Hematopoietic multipotent progenitor cell treated with erythropoietin and hydrocortisone succinate and interleukin-3 and kit ligand, for 8 days (in vitro differentiated cells): Measurements from ENCODE around the gene PTH2.
A peak's percentile ranks its signal among the peaks of the same experiment; 100 is the strongest.
"Not testable (repeated sequence)": the region's sequence is repeated elsewhere in the genome, so short reads cannot be mapped to it uniquely, and the experiment has no call there.

Experiments
- DNase-seq: peaks from one replicate; pipeline ENCODE4 v3.0.0-alpha.2; 2015

PTH2 gene

DNA sequence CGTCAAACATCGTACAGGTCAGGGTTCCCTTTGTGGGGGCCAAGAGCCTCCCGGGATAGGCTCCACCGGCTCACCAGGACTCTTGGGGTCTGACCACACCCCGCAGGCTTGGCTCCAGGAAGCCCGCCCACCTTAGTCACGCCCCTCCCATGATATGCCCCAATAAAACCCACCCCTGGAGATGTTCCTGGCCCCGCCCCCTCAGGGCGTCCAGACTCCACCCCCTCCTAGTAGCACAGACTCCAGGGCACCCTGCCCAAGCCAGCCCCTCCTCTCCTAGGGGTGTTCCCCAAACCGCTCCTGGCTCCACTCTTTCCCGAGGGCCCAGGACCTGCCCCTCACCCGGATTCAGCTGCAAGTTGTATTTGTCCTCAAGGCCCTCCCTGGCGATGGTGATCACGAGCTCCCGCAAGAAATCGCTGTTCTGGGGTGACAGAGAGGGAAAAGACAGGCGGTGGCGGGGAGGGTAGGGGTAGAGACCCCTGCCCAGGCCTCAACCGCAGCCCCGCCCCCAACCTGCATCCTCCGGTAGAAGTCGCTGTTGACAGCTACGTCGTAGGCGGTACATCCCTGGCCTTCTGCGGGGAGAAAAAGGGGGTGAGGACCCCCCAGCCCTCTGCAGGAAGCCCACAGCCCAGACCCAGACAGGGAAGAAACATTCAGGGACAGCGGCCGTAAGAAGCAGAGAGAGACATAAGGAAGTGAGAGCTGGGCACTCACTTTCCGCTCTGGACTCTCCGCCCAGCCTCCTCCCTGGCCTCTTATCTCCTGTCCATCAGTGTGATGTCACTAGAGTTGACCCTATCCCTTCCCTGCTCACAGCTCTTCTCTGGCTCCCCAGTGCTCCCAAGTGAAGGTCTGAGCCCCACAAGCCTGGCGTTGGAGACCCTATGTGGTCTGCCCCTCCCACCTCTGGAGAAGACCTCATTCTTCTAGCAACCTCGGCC lies 24.5 kb upstream of the PTH2 start:
- DNase-seq, result peak; percentile 80

DNA sequence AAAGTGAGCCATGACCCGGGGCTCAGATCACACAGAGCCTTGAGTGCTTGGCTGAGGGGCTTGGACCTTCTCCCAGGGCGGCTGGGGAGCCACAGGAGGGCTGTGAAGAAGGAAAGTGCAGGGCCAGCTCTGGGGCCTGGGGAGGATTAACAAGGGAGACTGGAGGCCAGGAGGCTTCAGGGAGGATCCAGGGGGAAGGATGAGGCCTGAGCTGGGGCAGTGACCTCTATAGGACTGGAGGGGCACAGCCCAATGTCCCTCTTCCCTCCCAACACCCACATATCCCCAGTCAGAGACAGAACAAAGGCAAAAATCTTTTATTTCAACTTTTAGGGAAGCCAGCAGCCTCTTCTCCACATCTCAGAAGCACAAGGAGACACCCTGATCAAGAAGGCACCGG lies 22.8 kb upstream of the PTH2 start:
- no peak for DNase-seq

DNA sequence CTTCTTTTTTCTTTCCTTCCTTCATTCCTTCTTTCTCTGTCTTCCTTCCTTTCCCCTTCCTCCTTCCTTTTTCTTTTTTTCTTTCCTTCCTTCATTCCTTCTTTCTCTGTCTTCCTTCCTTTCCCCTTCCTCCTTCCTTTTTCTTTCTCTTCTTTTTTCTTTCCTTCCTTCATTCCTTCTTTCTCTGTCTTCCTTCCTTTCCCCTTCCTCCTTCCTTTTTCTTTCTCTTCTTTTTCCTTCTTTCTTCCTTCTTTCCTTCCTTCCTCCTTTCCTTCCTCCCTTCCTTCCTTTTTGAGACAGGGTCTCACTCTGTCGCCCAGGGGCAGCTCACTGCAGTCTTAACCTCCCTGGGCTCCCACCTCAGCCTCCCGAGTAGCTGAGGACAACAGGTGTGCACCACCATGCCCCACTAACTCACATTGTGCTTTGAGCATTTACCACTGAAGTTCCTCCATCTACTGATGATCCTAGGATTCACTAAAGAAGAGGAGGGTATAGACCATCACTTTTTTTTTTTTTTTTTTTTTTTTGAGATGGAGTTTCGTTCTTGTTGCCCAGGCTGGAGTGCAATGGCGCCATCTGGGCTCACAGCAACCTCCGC lies 21.0 kb upstream of the PTH2 start:
- not testable (repeated sequence) for DNase-seq

DNA sequence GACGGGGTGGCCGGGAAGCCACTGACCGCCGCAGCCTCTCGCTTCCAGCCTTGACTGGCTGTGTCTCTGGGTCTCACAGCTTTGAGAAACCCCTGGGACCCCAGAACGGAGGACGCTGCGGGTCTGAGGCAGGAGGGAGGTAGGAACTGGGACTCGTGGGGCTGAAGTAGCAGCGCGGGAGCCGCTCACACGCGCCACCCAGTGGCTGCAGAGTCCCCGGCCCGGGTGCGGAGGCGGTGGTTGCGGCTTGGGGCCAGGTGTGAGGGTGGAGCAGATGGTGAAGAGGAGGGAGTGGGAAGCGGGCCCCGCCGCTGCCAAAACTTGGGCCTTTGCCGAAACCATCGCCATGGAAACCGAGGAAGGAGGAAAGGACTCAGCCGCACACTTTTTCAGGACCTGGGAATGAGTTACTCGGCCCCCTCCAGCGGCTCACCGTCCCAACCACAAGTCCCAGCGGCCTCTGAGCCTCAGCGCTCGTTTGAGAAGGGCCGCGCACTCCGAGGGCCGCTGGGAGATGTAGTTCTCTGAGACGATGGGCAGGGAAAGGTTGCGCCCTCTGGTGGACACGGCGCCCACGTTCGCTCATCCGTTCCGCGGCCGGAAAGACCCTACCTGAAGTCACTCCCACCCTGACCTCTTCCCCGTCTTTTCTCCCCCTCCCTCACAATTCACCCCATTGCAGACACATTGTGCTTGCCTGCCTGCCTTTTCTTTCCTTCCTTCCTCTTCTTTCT lies 20.3 kb upstream of the PTH2 start:
- DNase-seq, result peak; percentile 95

DNA sequence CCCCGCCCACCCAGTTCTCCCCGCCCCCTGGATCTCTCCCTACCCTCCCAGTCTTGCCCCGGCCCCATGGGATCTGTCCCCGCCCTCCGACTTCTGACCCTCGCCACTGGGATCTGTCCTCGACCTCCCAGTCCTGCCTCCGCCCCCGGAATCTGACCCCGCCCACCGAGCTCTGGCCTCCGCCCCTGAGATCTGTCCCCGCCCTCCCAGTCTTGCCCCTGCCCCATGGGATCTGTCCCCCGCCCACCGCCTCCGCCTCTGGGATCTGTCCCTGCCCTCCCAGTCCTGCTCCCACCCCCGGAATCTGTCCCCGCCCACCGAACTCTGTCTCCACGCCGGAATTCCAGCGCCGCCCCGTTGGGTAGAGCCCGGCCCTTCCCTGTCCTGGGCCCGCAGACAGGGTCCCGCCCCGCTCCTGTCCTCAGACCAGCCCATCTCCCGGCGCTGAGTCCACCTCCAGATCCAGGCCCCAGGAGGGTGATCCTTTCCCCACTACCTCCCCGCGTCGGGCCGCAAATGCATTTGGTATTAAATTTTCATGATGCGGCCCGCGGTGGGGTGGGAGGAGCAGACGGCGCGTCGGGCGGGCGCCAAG lies 19.6 kb upstream of the PTH2 start:
- DNase-seq, result peak; percentile 66

DNA sequence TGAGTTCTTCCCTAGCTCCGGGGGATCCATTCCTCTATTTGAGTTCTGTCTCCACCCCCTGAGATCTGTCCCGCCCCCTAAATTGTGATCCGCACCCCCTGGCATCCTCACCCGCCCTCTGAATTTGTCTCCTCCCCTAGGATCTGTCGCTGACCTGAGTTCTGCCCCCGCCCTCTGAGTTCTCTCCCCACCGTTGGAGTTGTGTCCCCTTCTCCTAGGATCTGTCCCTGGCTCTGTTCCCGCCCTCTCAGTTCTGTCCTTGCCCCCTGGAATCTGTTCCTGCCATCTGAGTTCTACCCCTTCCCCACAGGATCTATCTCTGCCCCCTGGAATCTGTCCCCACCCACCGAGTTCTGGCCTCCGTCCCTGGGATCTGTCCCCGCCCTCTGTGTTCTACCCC lies 19.1 kb upstream of the PTH2 start:
- peak; percentile 16 for DNase-seq

DNA sequence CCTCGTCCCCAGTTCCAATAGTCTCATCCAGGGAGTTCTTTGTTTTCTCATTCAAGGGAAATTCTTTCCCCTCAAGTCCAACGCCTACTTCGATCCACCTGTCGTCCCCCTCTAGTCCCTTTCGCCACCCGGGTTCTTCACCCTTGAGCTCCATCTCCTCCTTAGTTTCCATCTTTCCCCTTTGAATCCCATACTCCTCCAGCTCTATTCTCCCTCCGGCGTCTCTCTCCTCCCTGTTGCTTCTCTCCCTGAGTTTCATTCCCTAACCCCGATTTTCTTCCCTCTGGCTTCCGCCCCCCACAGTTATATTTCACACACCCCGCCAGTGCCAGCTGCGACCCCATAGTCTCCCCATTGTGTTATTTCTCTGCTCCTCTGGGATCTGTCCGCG lies 18.7 kb upstream of the PTH2 start:
- no peak for DNase-seq

DNA sequence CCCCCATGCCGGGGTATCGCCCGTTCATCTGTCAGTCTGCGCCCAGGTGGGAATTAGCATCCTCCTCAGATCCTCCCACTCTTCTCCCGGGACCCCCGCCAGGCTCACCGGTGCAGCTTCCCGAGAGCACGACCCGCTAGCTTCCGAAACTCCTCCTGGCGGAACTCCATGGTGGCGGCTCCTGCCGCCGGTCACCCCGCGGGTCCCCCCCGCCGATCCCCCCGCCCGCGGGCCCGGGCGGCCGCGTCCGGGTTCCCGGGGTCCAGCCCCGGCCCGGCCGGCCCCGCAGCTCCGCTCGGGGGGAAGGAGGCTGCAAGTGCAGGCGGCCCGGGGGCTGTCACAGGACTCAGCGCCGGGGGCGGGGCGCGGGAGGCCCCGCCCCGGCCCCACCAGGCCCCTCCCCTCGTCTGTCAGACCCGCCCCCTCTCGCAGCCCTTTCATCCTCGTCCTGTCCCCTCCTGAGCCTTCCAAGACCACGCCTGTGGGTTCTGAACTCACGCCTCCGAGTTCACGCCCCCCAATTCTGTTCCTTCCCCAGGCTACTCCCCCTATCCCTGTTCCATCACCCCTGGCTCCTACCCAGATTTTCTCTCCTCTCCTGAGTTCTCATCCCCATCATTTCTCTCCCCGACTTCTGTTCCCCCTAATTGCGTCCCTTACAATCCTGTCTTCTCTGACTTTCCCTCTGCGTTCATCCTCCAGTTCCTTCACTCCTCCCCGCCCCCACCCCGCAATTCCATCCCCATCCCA lies 18.1 kb upstream of the PTH2 start, which contains the start of gene SLC17A7:
Gene SLC17A7, minus strand, starts transcription at position 318 of the 750 bp plus-strand sequence. Its CDS starts 148 bp downstream, at position 170.
- DNase-seq, result peak; percentile 22

DNA sequence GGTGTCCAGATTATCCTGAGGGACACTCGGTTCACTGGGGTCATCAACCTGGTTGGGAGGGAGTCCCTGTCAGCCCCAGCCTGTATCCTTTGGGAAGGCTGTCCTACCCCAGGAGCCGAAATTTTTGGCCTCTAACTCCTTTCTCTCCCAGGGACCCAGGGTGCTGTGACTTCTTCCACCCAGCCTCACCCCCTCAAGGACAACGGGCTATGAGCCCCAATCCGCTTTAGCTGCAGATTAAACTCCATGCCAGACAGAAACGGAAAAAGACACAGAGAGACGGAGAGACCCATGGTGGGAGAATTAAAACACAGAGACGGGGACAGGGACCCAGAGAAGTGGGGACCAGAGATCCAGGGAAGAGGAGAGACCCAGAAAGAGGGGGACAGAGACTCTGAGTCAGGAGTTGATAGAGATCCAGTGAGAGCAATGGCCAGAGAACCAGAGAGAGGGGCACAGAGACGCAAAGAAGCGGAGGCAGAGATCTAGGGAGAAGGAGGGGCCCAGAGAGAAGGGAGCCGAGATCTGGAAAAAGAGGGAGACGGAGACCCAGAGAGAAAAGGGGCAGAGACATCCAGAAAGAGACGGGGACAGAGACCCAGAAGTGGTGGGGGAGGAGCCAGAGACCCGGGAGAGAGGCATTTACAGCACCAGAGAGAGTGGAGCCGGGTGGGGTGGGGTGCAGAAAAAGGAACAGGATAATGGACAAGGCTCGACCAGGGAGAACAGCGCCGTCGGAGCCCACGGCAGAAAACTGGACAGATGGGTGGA lies 17.4 kb upstream of the PTH2 start:
- no peak for DNase-seq

DNA sequence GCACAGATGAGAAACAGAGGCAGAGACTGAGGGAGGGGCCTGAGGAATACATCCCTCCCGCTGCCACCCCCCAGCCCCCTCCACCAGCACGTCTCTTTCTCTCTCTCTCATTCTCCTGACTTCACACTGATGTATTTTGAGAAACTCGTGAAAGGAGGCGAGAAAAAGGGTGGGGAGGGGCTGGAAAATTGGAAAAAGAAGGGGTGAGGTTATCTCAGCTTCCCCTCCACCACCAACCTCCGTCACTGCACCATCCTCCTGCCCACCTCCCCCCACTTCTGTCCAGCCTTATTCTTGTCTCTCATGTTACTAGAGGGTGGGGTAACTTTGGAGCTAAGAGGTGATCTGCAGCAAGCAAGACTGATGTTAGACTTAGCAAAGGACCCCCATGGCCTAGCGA lies 16.6 kb upstream of the PTH2 start:
- no peak for DNase-seq

DNA sequence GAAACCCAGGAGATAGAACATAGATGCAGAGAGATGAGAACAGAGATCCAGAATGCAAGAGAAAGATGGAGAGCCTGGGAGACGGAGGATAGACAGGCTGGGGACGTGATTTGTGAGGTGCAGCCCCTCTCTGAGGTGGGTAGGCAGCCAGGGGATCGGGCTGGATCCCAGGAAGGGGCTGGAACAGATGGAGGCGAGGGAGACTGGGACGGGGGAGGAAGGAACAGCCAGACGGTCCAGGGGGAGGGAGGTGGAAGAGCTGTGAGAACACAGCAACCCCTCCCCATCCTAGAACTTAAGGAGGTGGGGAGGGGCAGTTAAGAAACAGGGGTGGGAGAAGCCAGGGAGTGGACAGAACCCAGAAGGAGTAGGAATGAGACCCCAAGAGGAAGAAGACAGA lies 15.0 kb upstream of the PTH2 start:
- no peak for DNase-seq

DNA sequence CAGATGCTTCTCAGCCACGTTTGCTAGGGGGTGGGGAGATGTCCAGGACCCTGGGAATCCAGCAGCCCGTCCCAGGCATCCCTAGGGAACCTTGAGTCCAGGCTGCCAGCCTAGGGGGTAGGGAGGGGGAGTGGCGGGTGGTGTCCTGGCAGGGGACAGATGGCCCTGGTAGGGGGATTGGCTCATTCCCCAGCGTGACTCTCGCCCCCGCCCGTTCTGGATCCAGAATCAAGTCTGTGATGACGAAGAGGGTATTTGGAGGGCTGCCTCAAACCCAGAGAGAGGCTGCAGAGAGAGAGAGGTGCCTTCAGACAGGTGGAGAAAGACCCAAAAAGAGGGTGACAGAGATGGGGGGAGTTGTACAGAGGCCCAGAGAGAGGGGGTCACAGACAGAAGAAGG lies 14.0 kb upstream of the PTH2 start:
- DNase-seq, result no peak

DNA sequence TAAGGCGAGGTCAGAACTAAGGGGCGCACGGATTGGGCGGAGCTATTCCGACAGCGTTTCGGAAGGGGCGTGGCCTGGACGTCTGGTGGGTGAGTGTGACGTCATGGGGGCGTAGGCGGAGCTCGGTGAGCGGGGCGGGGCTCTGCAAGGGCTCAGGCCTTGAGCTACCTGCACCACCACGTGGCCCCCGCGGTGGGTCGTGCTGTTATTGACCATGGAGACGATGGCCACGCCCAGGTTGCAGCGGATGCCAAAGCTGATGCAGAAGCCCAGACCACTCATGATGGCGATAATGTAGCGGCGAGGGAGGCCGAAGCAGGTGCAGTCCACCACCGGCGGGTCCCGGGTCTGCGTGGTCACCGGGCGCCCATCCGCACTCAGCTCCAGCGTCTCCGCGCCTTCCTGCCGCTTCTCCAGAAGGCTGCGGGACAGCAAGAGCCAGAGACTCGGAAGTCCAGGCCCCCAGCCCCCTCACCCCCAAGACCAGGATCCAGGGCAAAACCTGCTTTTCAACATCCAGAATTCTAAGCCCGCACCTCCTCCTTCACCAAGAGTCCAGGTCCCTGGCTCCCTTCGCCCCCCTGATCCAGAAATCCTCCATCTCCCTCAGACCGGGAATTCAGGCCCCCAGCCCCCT lies 13.3 kb upstream of the PTH2 start:
- DNase-seq, result peak; percentile 48

DNA sequence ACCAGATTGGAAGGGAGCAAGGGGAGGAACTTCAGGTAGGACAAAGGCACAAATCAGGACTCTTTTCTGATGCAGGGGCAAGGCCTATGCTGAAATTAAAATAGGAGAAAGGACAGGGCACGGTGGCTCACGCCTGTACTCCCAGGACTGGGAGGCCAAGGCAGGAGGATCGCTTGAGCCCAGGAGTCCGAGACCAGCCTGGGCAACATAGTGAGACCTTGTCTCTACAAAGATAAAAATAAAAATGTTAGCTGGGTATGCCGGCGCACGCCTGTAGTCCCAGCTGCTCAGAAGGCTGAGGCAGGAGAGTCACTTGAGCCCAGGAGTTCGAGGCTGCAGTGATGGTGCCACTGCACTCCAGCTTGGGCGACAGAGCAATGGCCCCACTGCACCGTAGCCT lies 12.4 kb upstream of the PTH2 start:
- no peak for DNase-seq

DNA sequence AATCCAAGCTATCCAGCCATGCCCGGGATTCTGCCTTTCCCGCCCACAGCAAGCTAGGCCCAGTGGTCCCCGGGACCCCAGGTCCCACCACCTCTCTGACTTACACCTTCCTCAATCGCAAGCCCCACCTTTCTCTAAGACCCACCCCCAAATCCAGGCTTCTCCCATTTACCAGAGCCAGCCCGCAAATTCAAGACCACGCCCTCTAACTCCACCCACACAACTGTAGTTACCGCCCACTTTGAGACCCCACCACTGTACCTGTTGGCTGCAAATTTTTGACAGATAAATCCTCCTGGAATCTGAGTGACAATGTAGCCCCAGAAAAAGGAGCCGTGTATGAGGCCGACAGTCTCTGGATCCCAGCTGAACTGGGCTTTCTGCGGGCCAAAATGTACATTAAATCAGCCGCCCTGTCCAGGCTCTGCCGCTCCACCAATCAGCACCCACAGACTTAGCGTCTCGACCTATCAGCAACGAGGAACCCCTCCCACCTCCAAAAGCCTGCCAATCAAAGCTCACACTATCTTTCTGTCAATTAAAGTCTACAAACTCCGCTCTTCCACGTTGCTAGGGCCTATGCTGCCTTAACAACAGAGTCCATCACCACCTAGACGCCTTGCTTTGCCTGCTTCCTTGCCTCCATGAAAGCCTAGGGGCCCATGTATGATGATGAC lies 11.8 kb upstream of the PTH2 start:
- DNase-seq, result peak; percentile 18

DNA sequence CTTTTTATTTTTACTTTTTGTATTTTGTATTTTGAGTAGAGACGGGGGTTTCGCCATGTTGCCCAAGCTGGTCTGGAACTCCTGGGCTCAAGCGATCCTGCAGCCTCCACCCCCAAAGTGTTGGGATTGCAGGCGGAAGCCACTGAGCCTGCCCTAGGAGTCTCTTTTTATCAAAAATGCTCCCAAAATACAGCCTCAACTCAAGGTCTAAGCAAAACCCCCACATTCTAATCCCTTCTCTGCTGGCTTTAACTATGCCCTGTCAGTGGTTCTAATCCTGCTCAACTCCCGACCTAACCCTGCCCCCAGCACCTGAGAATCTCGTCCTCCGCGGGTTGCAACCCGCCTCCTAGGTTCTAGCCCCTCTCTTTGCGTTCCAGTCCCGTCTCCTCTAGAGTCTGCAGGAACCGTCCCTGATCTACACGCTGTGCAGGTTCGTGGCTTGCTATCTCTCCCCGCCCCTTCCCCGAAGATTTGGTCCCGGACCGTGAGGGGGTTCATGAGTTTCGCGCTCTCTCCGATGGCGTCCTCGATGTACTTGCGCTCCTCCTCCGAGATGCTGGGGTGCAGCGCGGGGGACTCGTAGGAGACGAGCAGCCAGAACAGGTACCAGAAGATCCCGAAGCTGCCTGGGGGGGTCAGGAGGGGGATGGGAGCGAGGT lies 10.1 kb upstream of the PTH2 start:
- no peak for DNase-seq

DNA sequence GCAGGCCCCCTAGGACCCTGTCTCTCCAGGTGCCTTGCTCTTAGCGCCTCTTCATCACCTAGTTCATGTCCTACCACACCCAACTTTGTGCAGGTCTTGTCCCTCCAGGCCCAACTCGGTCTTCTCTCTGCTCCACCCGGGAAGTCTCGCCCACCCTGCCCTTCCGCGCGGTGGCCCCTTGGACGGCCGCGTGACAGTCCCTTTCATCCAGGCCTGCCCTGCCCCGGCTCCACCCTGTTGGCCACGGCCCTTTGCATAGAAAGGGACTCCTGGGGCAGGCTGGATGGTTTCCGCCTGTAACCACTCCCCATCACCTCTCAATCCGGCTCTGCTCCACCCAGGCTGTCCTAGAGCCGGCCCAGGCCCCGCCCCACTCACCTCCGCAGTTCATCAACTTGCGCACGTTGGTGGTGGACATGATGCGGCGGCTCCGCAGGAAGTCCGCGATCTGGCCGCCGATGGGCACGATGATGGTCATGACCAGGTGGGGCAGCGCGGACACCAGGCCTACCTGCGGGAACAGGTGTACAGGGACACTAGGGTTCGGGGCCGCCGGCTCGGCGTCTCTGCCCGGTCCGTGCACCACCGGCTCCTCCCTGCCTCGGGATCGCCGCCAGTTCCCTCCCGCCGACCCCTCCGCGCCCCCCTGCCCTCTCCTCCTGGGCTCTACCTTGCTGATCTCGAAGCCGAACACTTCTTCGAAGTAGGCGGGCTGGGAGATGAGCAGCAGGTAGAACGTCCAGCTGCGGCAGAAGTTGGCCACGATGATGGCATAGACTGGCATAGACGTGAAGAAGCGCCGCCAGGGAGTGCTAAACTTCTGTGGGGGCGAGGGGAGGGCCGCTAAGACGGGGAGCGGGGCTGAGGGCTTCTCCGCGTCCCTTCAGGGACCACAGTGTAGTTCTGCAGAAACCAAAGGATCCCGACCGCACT lies 9.2 kb upstream of the PTH2 start:
- DNase-seq, result no peak

DNA sequence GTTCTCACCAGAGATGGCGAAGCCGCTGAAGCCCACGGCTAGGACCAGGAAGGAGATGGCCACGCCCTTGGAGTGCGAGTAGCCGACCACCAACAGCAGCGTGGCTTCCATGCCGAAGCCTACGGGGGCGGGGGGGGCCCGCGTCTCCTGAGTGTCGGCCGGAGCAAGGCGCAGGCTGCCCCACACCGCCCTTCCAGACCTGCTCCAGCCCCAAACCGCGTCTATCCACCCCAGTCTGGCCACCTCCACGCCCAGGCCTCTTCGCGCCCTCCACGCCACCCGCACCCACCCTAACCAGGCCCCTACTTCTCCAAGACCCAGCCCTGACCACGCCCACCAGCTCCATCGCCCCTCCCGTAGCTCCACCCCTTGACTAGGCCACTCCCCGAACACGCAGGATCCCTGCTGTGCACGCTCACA lies 8.1 kb upstream of the PTH2 start:
- DNase-seq, result no peak
